ENCODE data around the gene ZNF205. TPM values are rescaled to one million over a fixed set of nuclear protein-coding genes. Genes with fewer than 3 reads are reported as not detected.

Gene ZNF205
- total and polyA plus RNA-seq, 2 of the 13 experiments (the other 11 are each of a cell fraction or from before 2014, with no cell fraction given) = 5.8 to 10.2 TPM

GRCh38 chr16:3152277-3152990, 40.0 kb downstream of the ZNF205 start (continued):
- peak; percentile 51; the same call in 1 of the 2 replicates for TF ChIP-seq SNAPC4 (CRISPR knock-in tag; IDR thresholded peaks at IDR 0.05)
- no peak for TF ChIP-seq SNRNP70 (IDR thresholded peaks at IDR 0.05; ENCODE audit: low read depth, low read length)
- TF ChIP-seq ARNT2 (CRISPR knock-in tag; IDR thresholded peaks at IDR 0.05; ENCODE audit: low read depth) = no peak
- peak; percentile 69; the same call in 1 of the 2 replicates for TF ChIP-seq ZNF34 (CRISPR knock-in tag; IDR thresholded peaks at IDR 0.05; ENCODE audit: borderline replicate concordance)
- peak; percentile 42; the same call in 1 of the 2 replicates for TF ChIP-seq CBX5 (CRISPR knock-in tag; IDR thresholded peaks at IDR 0.05; ENCODE audit: borderline replicate concordance)
- no peak for TF ChIP-seq ZNF354B (CRISPR knock-in tag; IDR thresholded peaks at IDR 0.05)
- TF ChIP-seq ZNF142 (CRISPR knock-in tag; IDR thresholded peaks at IDR 0.05) = no peak
- no peak for TF ChIP-seq ZNF562 (CRISPR knock-in tag; IDR thresholded peaks at IDR 0.05; ENCODE audit: borderline replicate concordance)
- TF ChIP-seq SP140L (CRISPR knock-in tag; IDR thresholded peaks at IDR 0.05; ENCODE audit: borderline replicate concordance) = no peak
- TF ChIP-seq HCFC1 (IDR thresholded peaks at IDR 0.05; ENCODE audit: low read depth, low read length) = no peak; the same call in 1 of the 2 replicates
- TF ChIP-seq AFF4 (CRISPR knock-in tag; IDR thresholded peaks at IDR 0.05) = no peak
- TF ChIP-seq KAT8 (CRISPR knock-in tag; IDR thresholded peaks at IDR 0.05) = peak; percentile 83

Measured in HepG2 (cell line).